H1 (cell line): ENCODE data around the gene WNT11. TPM values are rescaled to one million over a fixed set of nuclear protein-coding genes. Genes with fewer than 3 reads are reported as not detected.

Experiments
- CTCF ChIA-PET: fragments of 300-600 bp; sonication (Branson Sonifier 250); formaldehyde crosslinking; loops from one replicate; lab custom pipeline; 2021; ENCODE audit not compliant: partially characterized antibody; lab: Charles Lee
- POLR2A ChIA-PET: fragments of 300-600 bp; sonication (Branson Sonifier 250); formaldehyde crosslinking; loops from one replicate; lab custom pipeline; 2021; ENCODE audit warnings: inconsistent platforms; ENCODE audit not compliant: partially characterized antibody; lab: Charles Lee
- DNase-seq, 2 experiments: peaks; one replicate each; pipeline versions ENCODE4 v3.0.0 to v3.0.0-alpha.2; 2010 to 2022; ENCODE audit warnings: low spot score in 2 of 2, low read depth in 1 of 2, mixed read lengths in 1 of 2
- FAIRE-seq: peaks from 2 replicates; lab custom pipeline; 2011; peaks lifted over from hg19 to GRCh38; lab: Jason Lieb, UNC
- H2AFZ ChIP-seq: 2 replicates; pipeline ENCODE4 v1.8.1; 2012; ENCODE audit warnings: low read length, inconsistent platforms
- H2AK5ac ChIP-seq: 2 replicates; pipeline ENCODE4 v1.6.1; 2013; ENCODE audit warnings: low read depth, low read length
- H2BK120ac ChIP-seq: replicated peaks from 2 replicates; pipeline ENCODE3; 2013; ENCODE audit warnings: low read depth, low read length, inconsistent platforms
- H2BK12ac ChIP-seq: 2 replicates; pipeline ENCODE4 v1.6.1; 2013; ENCODE audit warnings: low read depth, low read length
- H2BK15ac ChIP-seq: 2 replicates; pipeline ENCODE4 v1.6.1; 2013; ENCODE audit warnings: low read length
- H2BK20ac ChIP-seq: 2 replicates; pipeline ENCODE4 v1.6.1; 2013; ENCODE audit warnings: low read length
- H2BK5ac ChIP-seq: 2 replicates; pipeline ENCODE4 v1.6.1; 2013; ENCODE audit warnings: low read depth, low read length
- H3K14ac ChIP-seq: 2 replicates; pipeline ENCODE4 v1.6.1; 2013; ENCODE audit warnings: inconsistent platforms; ENCODE audit not compliant: insufficient read length
- H3K18ac ChIP-seq: 2 replicates; pipeline ENCODE4 v1.6.1; 2013; ENCODE audit warnings: low read length; ENCODE audit errors: extremely low read depth
- H3K23ac ChIP-seq: 2 replicates; pipeline ENCODE4 v1.6.1; 2013; ENCODE audit warnings: inconsistent platforms; ENCODE audit not compliant: insufficient read length
- H3K23me2 ChIP-seq: 2 replicates; pipeline ENCODE4 v1.6.1; 2013; ENCODE audit warnings: low read depth, low read length
- H3K27ac ChIP-seq: 2 replicates; pipeline ENCODE4 v1.6.1; 2011; ENCODE audit warnings: low read depth, low read length, inconsistent platforms
- H3K27me3 ChIP-seq, 4 experiments: replicated peaks in 1 of 4; 1 replicate in 1 of 4; 2 replicates in 3 of 4; pipeline versions ENCODE4 v1.6.1 to v1.8.1; 2011 to 2013; ENCODE audit warnings: low read length in 3 of 4, mild to moderate bottlenecking in 3 of 4, inconsistent platforms in 2 of 4, mixed read lengths in 2 of 4, moderate library complexity in 1 of 4; ENCODE audit not compliant: control insufficient read depth in 3 of 4, insufficient read depth in 3 of 4; ENCODE audit errors: extremely low read depth in 1 of 4
- H3K36me3 ChIP-seq, 4 experiments: 2 replicates each; pipeline versions ENCODE4 v1.6.1 to v1.8.1; 2011 to 2013; ENCODE audit warnings: mild to moderate bottlenecking in 4 of 4, low read length in 3 of 4, moderate library complexity in 2 of 4, control low read depth in 1 of 4, inconsistent platforms in 1 of 4; ENCODE audit not compliant: insufficient read depth in 4 of 4, control insufficient read depth in 2 of 4
- H3K4ac ChIP-seq: replicated peaks from 2 replicates; pipeline ENCODE3; 2013; ENCODE audit warnings: low read length, low read depth, mixed read lengths, inconsistent platforms; ENCODE audit not compliant: insufficient read length
- H3K4me1 ChIP-seq, 4 experiments: replicated peaks in 1 of 4; 1 replicate in 1 of 4; 2 replicates in 3 of 4; pipeline versions ENCODE4 v1.6.1 to v1.8.1; 2011 to 2013; ENCODE audit warnings: low read length in 3 of 4, inconsistent platforms in 2 of 4, mixed read lengths in 1 of 4; ENCODE audit not compliant: insufficient read depth in 4 of 4, control insufficient read depth in 3 of 4
- H3K4me2 ChIP-seq, 2 experiments: 2 replicates each; pipeline versions ENCODE4 v1.6.1 to v1.8.1; 2011 to 2013; ENCODE audit warnings: low read depth in 2 of 2, low read length in 2 of 2, control low read depth in 1 of 2, inconsistent platforms in 1 of 2, mild to moderate bottlenecking in 1 of 2; ENCODE audit not compliant: insufficient read depth in 1 of 2
- H3K4me3 ChIP-seq, 4 experiments: fragments of 200-600, 300-600 bp in 1 of 4; sonication (generic), shearing (Covaris generic), sonication (Bioruptor Twin) in 1 of 4; 2 replicates each; pipeline versions ENCODE4 v1.5.1 to v1.8.1; 2011 to 2016; ENCODE audit warnings: low read length in 4 of 4, low read depth in 3 of 4, control low read depth in 2 of 4, inconsistent platforms in 2 of 4, mild to moderate bottlenecking in 2 of 4, mixed read lengths in 1 of 4, moderate library complexity in 1 of 4; ENCODE audit not compliant: insufficient read depth in 2 of 4; ENCODE audit errors: extremely low read depth in 1 of 4
- H3K56ac ChIP-seq: replicated peaks from 2 replicates; pipeline ENCODE3; 2013; ENCODE audit warnings: low read depth, mild to moderate bottlenecking, mixed read lengths, low read length, inconsistent platforms; ENCODE audit not compliant: insufficient read length
- H3K79me1 ChIP-seq: 2 replicates; pipeline ENCODE4 v1.6.1; 2013; ENCODE audit warnings: low read depth, low read length, control low read depth
- H3K79me2 ChIP-seq, 2 experiments: 2 replicates each; pipeline versions ENCODE4 v1.6.1 to v1.8.1; 2012 to 2013; ENCODE audit warnings: low read length in 2 of 2, mild to moderate bottlenecking in 2 of 2, inconsistent platforms in 1 of 2; ENCODE audit not compliant: insufficient read depth in 2 of 2, control insufficient read depth in 1 of 2
- H3K9ac ChIP-seq, 4 experiments: replicated peaks in 1 of 4; 1 replicate in 1 of 4; 2 replicates in 3 of 4; pipeline versions ENCODE4 v1.6.1 to v1.8.1; 2011 to 2013; ENCODE audit warnings: low read depth in 3 of 4, low read length in 3 of 4, control low read depth in 2 of 4, mild to moderate bottlenecking in 2 of 4, moderate library complexity in 2 of 4, inconsistent platforms in 1 of 4; ENCODE audit errors: extremely low read depth in 1 of 4
- H3K9me3 ChIP-seq, 2 experiments: 2 replicates each; pipeline versions ENCODE4 v1.6.1 to v1.8.1; 2012 to 2013; ENCODE audit warnings: mild to moderate bottlenecking in 2 of 2, moderate library complexity in 2 of 2, control low read depth in 1 of 2, inconsistent platforms in 1 of 2, low read depth in 1 of 2, low read length in 1 of 2, mixed read lengths in 1 of 2; ENCODE audit not compliant: insufficient read depth in 2 of 2
- H4K20me1 ChIP-seq, 2 experiments: replicated peaks in 1 of 2; 2 replicates each; pipeline versions ENCODE3 to v1.8.1; 2011 to 2013; ENCODE audit warnings: inconsistent platforms in 2 of 2, low read length in 2 of 2, mild to moderate bottlenecking in 1 of 2; ENCODE audit not compliant: insufficient read depth in 2 of 2, control insufficient read depth in 1 of 2
- H4K5ac ChIP-seq: 2 replicates; pipeline ENCODE4 v1.6.1; 2013; ENCODE audit warnings: low read length, low read depth, mixed read lengths, inconsistent platforms; ENCODE audit not compliant: insufficient read length
- H4K8ac ChIP-seq: 2 replicates; pipeline ENCODE4 v1.8.0; 2013; ENCODE audit warnings: mild to moderate bottlenecking, moderate library complexity, low read length, inconsistent platforms; ENCODE audit not compliant: insufficient read depth; ENCODE audit errors: extremely low read depth
- H4K91ac ChIP-seq: replicated peaks from 2 replicates; pipeline ENCODE3; 2013; ENCODE audit warnings: low read length, mixed read lengths, inconsistent platforms; ENCODE audit not compliant: insufficient read length
- SIN3A ChIP-seq, 2 experiments: IDR thresholded peaks in 1 of 2; conservative IDR thresholded peaks in 1 of 2; 2 replicates each; pipeline ENCODE4 v1.6.1; 2011 to 2012; ENCODE audit warnings: low read length in 2 of 2, improper control_type of control experiment in 1 of 2, low read depth in 1 of 2, mild to moderate bottlenecking in 1 of 2
- WGBS, 2 experiments: shearing (Covaris generic) in 1 of 2; methylation state at CpG; one replicate each; pipeline versions ENCODE4 v1.1.6 to v1.1.7; 2013 to 2015; ENCODE audit warnings: low lambda C conversion rate in 2 of 2, mixed read lengths in 2 of 2, inconsistent platforms in 1 of 2, low coverage in 1 of 2, missing lambda C conversion rate in 1 of 2; ENCODE audit not compliant: insufficient replicate concordance in 2 of 2, insufficient coverage in 1 of 2, insufficient read length in 1 of 2; ENCODE audit errors: extremely low coverage in 1 of 2, missing lambda C conversion rate in 1 of 2; 5-methylcytosine and 5-hydroxymethylcytosine counted together
- polyA plus RNA-seq, 7 experiments: library from polyadenylated mRNA; depleted of rRNA in 3 of 7; stranded (reverse) in 5 of 7; unstranded in 2 of 7; fragments of >200 nt in 5 of 7; fragments of 200-250 nt in 2 of 7; gene quantifications; 1 replicate in 5 of 7; 2 replicates in 1 of 7; 4 replicates in 1 of 7; pipeline versions ENCODE4 v1.2.1 to v1.2.3, GENCODE V29; 2011 to 2013; ENCODE audit warnings: missing spikeins in 2 of 7, mixed read lengths in 2 of 7
- total RNA-seq: library from RNA; stranded (reverse); fragmentation: NEBNext Ultra II Directional; extraction: Animal tissue kit (Norgen Biotek cat#: 25700); gene quantifications from 2 replicates; pipeline ENCODE4 v1.2.1, GENCODE V29; 2021
- TF ChIP-seq, protein P1 (sequence below): IDR thresholded peaks from 2 replicates; pipeline ENCODE4 v1.6.1; 2012; ENCODE audit warnings: inconsistent platforms
- TF ChIP-seq, protein P2 (sequence below): IDR thresholded peaks from 2 replicates; pipeline ENCODE4 v1.6.1; 2011; ENCODE audit warnings: low read length, improper control_type of control experiment

WNT11 gene
- total and polyA plus RNA-seq, 2 of the 8 experiments (the other 6 are each of a cell fraction or from before 2014, with no cell fraction given): 0.11 to 0.45 TPM

DNA sequence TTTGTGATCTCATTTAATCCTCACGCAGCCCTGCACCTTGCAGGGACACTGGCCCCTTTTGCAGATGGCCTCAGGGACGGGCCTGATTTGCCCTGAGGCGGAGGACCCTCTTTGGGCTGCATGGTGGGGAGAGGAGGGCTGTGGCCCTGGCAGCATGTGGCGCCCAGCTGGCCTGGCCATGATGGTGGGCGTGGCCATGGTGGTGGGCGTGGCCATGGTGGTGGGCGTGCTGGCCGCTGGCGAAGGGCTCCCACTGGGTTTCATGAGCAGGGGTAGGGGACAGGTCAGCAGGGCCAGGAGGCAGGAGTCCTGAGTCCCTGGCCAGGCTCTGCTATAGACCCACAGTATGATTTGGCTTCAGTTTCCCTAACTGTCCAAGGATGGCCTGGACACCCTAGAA lies 13.1 kb downstream of the WNT11 start:
- 80% methylated on average over 9 of the region's 9 CpGs; no CpG with 5 or more reads in 1 of the 2 experiments for WGBS, 2 experiments
- Histone ChIP-seq H3K9ac (no peak overlapping the region), H2BK12ac (peak overlapping the region; percentile 50; the same call in 1 of the 2 replicates), H4K20me1 (peaks cover 0 to 3% of the 10 kb centered on the region in 2 experiments), H2BK20ac (no peak overlapping the region), H3K36me3 (no peaks in the 10 kb centered on the region; a peak in 1 of 8 replicates), H3K23me2 (no peaks in the 10 kb centered on the region), H4K91ac (peak overlapping the region; percentile 38), H3K4me1 (peaks cover 0 to 10% (median 0%) of the 10 kb centered on the region in 4 experiments; a peak in 1 of 7 replicates), H3K4me2 (no peak overlapping the region), H2BK15ac (no peak overlapping the region), H3K9me3 (no peaks in the 10 kb centered on the region), H2AFZ (0 out of 2 replicates have a peak overlapping the region, but pooled peaks have one; percentile 18), H2BK5ac (no peak overlapping the region), H3K27me3 (no peaks in the 10 kb centered on the region), H3K56ac (no peak overlapping the region), H3K79me1 (no peaks in the 10 kb centered on the region), H3K18ac (no peak overlapping the region), H3K14ac (no peak overlapping the region), H2BK120ac (no peak overlapping the region), H4K5ac (no peak overlapping the region), H3K4me3 (no peak overlapping the region), H3K27ac (no peak overlapping the region), H4K8ac (peak overlapping the region; percentile 53; the same call in 1 of the 2 replicates), H3K4ac (no peak overlapping the region), H3K79me2 (no peaks in the 10 kb centered on the region), H2AK5ac (no peak overlapping the region; the same call in 1 of the 2 replicates), H3K23ac (no peak overlapping the region)
- DNase-seq (peak in 1 of 2 experiments; percentile 85), FAIRE-seq (no peak)
- TF ChIP-seq, protein P1, sequence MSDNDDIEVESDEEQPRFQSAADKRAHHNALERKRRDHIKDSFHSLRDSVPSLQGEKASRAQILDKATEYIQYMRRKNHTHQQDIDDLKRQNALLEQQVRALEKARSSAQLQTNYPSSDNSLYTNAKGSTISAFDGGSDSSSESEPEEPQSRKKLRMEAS: peak; percentile 65
- TF ChIP-seq SIN3A (conservative IDR thresholded peaks at IDR 0.05 in 1 of 2, IDR thresholded peaks at IDR 0.05 in 1 of 2; ENCODE audit: low read depth in 1 of 2, low read length in 2 of 2): no peak
- TF ChIP-seq, protein P2, sequence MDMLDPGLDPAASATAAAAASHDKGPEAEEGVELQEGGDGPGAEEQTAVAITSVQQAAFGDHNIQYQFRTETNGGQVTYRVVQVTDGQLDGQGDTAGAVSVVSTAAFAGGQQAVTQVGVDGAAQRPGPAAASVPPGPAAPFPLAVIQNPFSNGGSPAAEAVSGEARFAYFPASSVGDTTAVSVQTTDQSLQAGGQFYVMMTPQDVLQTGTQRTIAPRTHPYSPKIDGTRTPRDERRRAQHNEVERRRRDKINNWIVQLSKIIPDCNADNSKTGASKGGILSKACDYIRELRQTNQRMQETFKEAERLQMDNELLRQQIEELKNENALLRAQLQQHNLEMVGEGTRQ: no peak
- POLR2A ChIA-PET: interaction anchor here (0.8 kb wide), 1 partner anchor 42 kb away, joined by 3 read pairs; no protein-coding TSS in a partner anchor
- CTCF ChIA-PET: interaction anchor here (1.0 to 5.1 kb wide), 2 partner anchors 14 to 121 kb away, joined by 3 to 38 read pairs; partner anchors contain the start of gene WNT11
